Suprapubic skin (tissue), 4 donors: Measurements from ENCODE around the gene CAVIN2. TPM values are rescaled to one million over a fixed set of nuclear protein-coding genes. Genes with fewer than 3 reads are reported as not detected.

Experiments used
- DNase-seq, 2 donors: peaks; one replicate each; pipeline ENCODE4 v3.0.0-alpha.2; 2019; ENCODE audit warnings: low spot score in 2 of 2
- H3K27ac ChIP-seq: fragments of 200-600 bp; sonication (generic); one replicate; pipeline ENCODE4 v1.5.1; 2019
- H3K27me3 ChIP-seq: fragments of 200-600 bp; sonication (generic); one replicate; pipeline ENCODE4 v1.5.1; 2019
- H3K36me3 ChIP-seq: fragments of 200-600 bp; sonication (generic); one replicate; pipeline ENCODE4 v1.5.1; 2019
- H3K4me1 ChIP-seq: fragments of 200-600 bp; sonication (generic); one replicate; pipeline ENCODE4 v1.5.1; 2019
- H3K4me3 ChIP-seq: fragments of 200-600 bp; sonication (generic); one replicate; pipeline ENCODE4 v1.5.1; 2019; ENCODE audit warnings: mild to moderate bottlenecking
- H3K9me3 ChIP-seq: fragments of 200-600 bp; sonication (generic); one replicate; pipeline ENCODE4 v1.5.1; 2019
- CTCF ChIP-seq, 2 donors: fragments of 200-600 bp in 1 of 2; fragments of 450-650 bp in 1 of 2; sonication (generic) in 1 of 2; IDR thresholded peaks; one replicate each; pipeline ENCODE4 v1.5.1; 2016 to 2019; ENCODE audit warnings: antibody characterized with exemption in 2 of 2, mild to moderate bottlenecking in 1 of 2, moderate library complexity in 1 of 2
- EP300 ChIP-seq: sonication (generic); formaldehyde crosslinking; IDR thresholded peaks from one replicate; pipeline ENCODE4 v1.6.1; 2017; ENCODE audit warnings: antibody characterized with exemption
- POLR2A ChIP-seq, 2 donors: fragments of 450-650 bp; IDR thresholded peaks; one replicate each; pipeline ENCODE4 v1.6.1; 2017; ENCODE audit warnings: antibody characterized with exemption in 2 of 2, mild to moderate bottlenecking in 2 of 2, moderate library complexity in 2 of 2
- POLR2AphosphoS5 ChIP-seq, 3 donors: sonication (generic); formaldehyde crosslinking; IDR thresholded peaks; one replicate each; pipeline ENCODE4 v1.6.1; 2017; ENCODE audit warnings: antibody characterized with exemption in 3 of 3
- WGBS: methylation state at CpG from one replicate; pipeline ENCODE4 v1.1.5; 2018; 5-methylcytosine and 5-hydroxymethylcytosine counted together
- total RNA-seq, 4 donors: library from RNA; depleted of rRNA; stranded (reverse); fragments of >200 nt; gene quantifications; one replicate each; pipeline ENCODE4 v1.1.0, GENCODE V29; 2016

The CAVIN2 gene
- total RNA-seq, 4 donors from 2014 or later: 3.8 to 12.9 (median 6.7) TPM

- Histone ChIP-seq H3K4me3 (no peak overlapping the region), H3K27me3 (no peaks in the 10 kb centered on the region), H3K36me3 (no peaks in the 10 kb centered on the region), H3K27ac (peak overlapping the region; percentile 78), H3K9me3 (no peaks in the 10 kb centered on the region), H3K4me1 (peaks cover 32% of the 10 kb centered on the region)
- 74% methylated on average over 5 of the region's 5 CpGs for WGBS
- DNase-seq: no peak
- TF ChIP-seq CTCF (IDR thresholded peaks at IDR 0.05): no peak
- no peak for TF ChIP-seq POLR2AphosphoS5 (IDR thresholded peaks at IDR 0.05)
- TF ChIP-seq POLR2A (IDR thresholded peaks at IDR 0.05): no peak
- no peak for TF ChIP-seq EP300
Observed at GRCh38 chr2:191866195-191866594, 19.3 kb upstream of the CAVIN2 start.

GRCh38 chr2:191864628-191865374 is 17.9 kb upstream of the CAVIN2 start:
- Histone ChIP-seq H3K4me1 (peaks cover 32% of the 10 kb centered on the region), H3K27ac (no peak overlapping the region), H3K27me3 (no peaks in the 10 kb centered on the region), H3K4me3 (no peak overlapping the region), H3K9me3 (no peaks in the 10 kb centered on the region), H3K36me3 (no peaks in the 10 kb centered on the region)
- 75% methylated on average over 7 of the region's 7 CpGs for WGBS
- DNase-seq: no peak
- no peak for TF ChIP-seq CTCF (IDR thresholded peaks at IDR 0.05)

GRCh38 chr2:191863988-191864387 is 17.1 kb upstream of the CAVIN2 start:
- peaks cover 32% of the 10 kb centered on the region for H3K4me1 ChIP-seq
- no peak overlapping the region for H3K27ac ChIP-seq
- TF ChIP-seq CTCF (IDR thresholded peaks at IDR 0.05) (no peak), POLR2AphosphoS5 (IDR thresholded peaks at IDR 0.05) (no peak), EP300 (no peak), POLR2A (IDR thresholded peaks at IDR 0.05) (no peak)
- no peaks in the 10 kb centered on the region for H3K36me3 ChIP-seq
- no peak for DNase-seq
- 77% methylated on average over 2 of the region's 2 CpGs for WGBS
- no peaks in the 10 kb centered on the region for H3K27me3 ChIP-seq
- H3K9me3 ChIP-seq: no peaks in the 10 kb centered on the region
- no peak overlapping the region for H3K4me3 ChIP-seq

GRCh38 chr2:191862156-191862775 is 15.4 kb upstream of the CAVIN2 start:
- Histone ChIP-seq H3K27me3 (no peaks in the 10 kb centered on the region), H3K9me3 (no peaks in the 10 kb centered on the region), H3K4me3 (no peak overlapping the region), H3K27ac (no peak overlapping the region), H3K4me1 (peaks cover 25% of the 10 kb centered on the region), H3K36me3 (no peaks in the 10 kb centered on the region)
- DNase-seq: no peak
- TF ChIP-seq EP300 (no peak), POLR2A (IDR thresholded peaks at IDR 0.05) (no peak), CTCF (IDR thresholded peaks at IDR 0.05) (no peak), POLR2AphosphoS5 (IDR thresholded peaks at IDR 0.05) (no peak)
- 59% methylated on average over 4 of the region's 4 CpGs for WGBS

GRCh38 chr2:191860760-191861466 is 14.0 kb upstream of the CAVIN2 start:
- Histone ChIP-seq H3K36me3 (no peaks in the 10 kb centered on the region), H3K27me3 (no peaks in the 10 kb centered on the region), H3K9me3 (no peaks in the 10 kb centered on the region), H3K27ac (no peak overlapping the region), H3K4me3 (no peak overlapping the region), H3K4me1 (peaks cover 13% of the 10 kb centered on the region)
- 95% methylated on average over 1 of the region's 1 CpG for WGBS
- no peak for TF ChIP-seq POLR2A (IDR thresholded peaks at IDR 0.05)
- no peak for TF ChIP-seq POLR2AphosphoS5 (IDR thresholded peaks at IDR 0.05)
- no peak for TF ChIP-seq EP300
- TF ChIP-seq CTCF (IDR thresholded peaks at IDR 0.05): no peak
- DNase-seq: no peak
